Mucosa of gallbladder (tissue), 1 donor: ENCODE measurements around the gene SUGP1. TPM values are rescaled to one million over a fixed set of nuclear protein-coding genes. Genes with fewer than 3 reads are reported as not detected.

Source experiments
- DNase-seq: peaks from one replicate; pipeline ENCODE4 v3.0.0-alpha.2; 2020; ENCODE audit warnings: low spot score
- total RNA-seq: library from RNA; stranded (reverse); gene quantifications from one replicate; pipeline ENCODE4 v1.2.1, GENCODE V29; 2021
- donor health status: DM: no; HTN: no; CAD: no.

The SUGP1 gene
- total RNA-seq, 1 donor from 2014 or later, result 53.1 TPM

DNA sequence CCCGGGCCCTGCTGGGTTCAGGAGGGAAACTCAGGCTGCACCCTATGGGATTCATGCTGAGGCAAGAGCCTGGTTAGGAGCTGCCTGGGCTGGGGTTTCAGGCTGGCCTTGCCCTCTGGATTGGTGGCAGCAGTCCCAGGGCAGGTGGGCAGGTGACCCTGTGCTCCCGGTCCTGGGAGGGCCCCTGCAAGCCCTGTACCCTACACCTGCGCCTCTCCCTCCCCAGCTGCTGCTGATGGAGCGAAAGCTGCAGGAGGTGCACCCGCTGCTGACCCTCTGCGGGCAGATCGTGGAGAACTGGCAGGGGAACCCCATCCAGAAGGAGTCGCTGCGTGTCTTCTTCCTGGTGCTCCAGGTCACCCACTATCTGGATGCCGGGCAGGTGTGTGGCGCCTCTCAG lies 20.7 kb upstream of the SUGP1 start:
- DNase-seq, result no peak

DNA sequence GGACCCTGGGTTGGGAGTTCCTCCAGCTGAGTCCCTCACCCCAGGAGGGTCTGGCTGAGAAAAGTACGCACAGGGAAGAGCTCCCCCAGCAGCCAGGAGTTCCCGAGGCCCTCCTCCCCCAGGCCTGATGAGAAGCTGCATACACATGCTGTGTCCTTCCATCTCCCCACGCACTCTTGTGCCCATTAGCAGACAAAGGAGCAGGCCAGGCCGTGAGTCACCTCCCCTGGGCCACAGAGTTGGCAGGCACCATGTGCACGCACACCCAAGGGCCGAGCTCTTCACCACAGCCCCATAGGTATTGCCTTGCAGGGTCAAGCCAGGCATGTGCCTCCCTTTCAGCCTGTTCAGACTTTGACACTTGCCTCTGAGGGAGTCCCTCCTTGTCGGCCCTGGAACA lies 17.8 kb upstream of the SUGP1 start:
- DNase-seq, result no peak

DNA sequence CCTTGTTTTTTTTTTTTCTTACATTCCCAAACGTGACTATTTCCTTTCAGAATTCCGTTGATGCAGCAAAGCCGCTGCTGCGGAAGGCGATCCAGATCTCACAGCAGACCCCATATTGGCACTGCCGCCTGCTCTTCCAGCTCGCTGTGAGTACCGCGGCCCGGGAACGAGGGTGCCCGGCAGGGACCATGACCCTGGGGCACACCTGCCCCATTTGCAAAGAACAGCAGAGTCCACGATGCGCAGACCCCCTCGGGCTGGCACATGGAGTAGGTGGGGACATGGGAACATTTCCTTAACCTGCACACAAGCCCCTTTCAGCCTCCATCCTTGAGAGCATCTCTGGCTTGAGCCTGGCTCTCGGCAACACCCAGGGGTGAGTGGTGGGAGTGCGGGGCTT lies 16.8 kb upstream of the SUGP1 start:
- DNase-seq, result no peak

GRCh38 chr19:19336597-19336996 lies 16.3 kb upstream of the SUGP1 start:
- no peak for DNase-seq

GRCh38 chr19:19335408-19336158 lies 15.3 kb upstream of the SUGP1 start:
- no peak for DNase-seq

DNA sequence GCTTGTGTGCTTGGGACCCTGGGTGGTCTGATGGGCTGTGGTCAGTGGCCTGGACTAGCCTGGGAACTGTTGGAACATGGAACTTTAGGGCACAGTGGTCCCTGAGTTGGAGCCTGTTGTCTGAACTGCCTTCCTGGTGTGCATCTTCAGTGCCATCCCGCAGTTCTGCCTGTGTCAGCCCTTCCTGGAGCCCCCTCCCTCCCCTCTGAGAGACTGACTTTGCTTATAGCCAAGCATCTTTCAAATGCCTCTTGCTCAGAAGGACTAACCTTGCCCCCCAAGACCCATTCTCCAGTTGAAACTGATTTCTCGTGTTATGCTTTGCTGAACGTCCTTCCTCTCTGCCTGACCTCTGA lies 14.7 kb upstream of the SUGP1 start:
- DNase-seq, result no peak

GRCh38 chr19:19334063-19334988 lies 14.0 kb upstream of the SUGP1 start:
- DNase-seq, result no peak

GRCh38 chr19:19329126-19329525 lies 8.8 kb upstream of the SUGP1 start:
- no peak for DNase-seq

GRCh38 chr19:19327672-19328071 lies 7.4 kb upstream of the SUGP1 start:
- DNase-seq, result no peak

- no peak for DNase-seq
Observed at GRCh38 chr19:19324059-19324770, 3.9 kb upstream of the SUGP1 start.

GRCh38 chr19:19321141-19321577 lies 850 bp upstream of the SUGP1 start:
- no peak for DNase-seq

- DNase-seq, result no peak
Observed at GRCh38 chr19:19319732-19320360, 463 bp downstream of the SUGP1 start.

DNA sequence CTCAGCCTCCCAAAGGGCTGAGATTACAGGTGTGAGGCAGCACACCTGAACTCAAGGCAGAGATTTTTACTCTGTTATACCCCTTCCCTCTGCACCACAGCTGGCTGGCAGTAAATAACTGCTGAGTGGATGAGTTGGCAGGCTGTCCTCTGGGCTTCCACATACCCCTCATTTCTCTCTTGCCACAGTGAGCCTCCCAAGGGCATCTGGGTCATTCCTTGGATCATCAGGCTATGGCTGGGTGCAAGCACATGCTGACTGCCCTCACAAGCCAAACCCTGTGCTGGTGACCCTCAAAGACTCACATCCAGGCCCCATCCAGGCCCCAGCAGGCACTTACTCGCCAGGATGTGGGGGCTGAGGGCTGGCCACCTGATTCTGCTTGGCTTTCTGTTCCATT lies 4.2 kb downstream of the SUGP1 start:
- no peak for DNase-seq

GRCh38 chr19:19315444-19315843 lies 4.9 kb downstream of the SUGP1 start:
- DNase-seq, result no peak

GRCh38 chr19:19308373-19308772 lies 11.9 kb downstream of the SUGP1 start:
- no peak for DNase-seq

GRCh38 chr19:19306191-19306590 lies 14.1 kb downstream of the SUGP1 start:
- no peak for DNase-seq

GRCh38 chr19:19305696-19306095 lies 14.6 kb downstream of the SUGP1 start:
- no peak for DNase-seq

- no peak for DNase-seq
Observed at GRCh38 chr19:19305066-19305465, 15.2 kb downstream of the SUGP1 start.

DNA sequence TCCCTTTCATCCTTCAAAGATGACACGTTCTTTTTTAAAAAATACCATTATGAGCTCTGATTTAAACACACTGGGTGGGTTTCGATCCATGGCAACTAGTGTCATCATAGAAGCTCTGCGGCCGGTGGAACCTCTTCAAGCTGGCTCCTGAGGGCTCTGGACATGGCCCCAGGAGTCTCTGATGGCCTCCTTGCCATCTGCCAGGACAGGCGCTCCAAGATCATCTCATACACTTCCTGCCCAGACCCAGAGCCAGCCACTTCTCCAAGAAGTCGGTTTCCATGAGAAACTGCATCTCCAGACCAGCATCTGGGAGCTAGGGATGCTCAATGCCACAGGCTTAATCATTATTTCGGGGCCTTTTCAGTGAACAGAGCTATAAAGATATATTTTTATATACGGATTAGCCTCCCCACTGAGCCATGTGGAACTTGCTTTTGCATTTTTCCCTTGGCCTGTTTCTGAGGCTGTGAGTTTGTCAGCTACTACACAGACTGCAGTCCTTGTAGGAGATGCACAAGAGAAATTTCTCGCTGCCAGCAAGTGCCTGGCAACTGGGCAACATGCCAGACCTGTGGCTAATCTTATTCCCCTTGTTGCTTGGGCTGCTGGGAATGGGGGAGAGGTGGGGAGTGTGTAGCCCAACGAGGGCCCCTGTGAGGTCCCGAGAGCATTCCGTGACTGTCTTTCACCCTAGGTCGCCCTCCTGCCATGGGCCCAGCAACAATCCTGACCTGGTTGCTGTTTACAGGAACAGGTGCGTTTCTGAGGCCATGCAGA lies 15.9 kb downstream of the SUGP1 start:
- no peak for DNase-seq

GRCh38 chr19:19303411-19303810 lies 16.9 kb downstream of the SUGP1 start:
- no peak for DNase-seq

- no peak for DNase-seq
Observed at GRCh38 chr19:19300613-19301012, 19.7 kb downstream of the SUGP1 start.
